ENCODE results near the gene CFAP45. TPM values are rescaled to one million over a fixed set of nuclear protein-coding genes. Genes with fewer than 3 reads are reported as not detected.

The CFAP45 gene
- total and polyA plus RNA-seq, 9 of the 15 experiments (the other 6 are each of a cell fraction or from before 2014, with no cell fraction given), result 0.65 to 2.4 (median 1.5) TPM

GRCh38 chr1:159856576-159856975 is 43.4 kb downstream of the CFAP45 start:
- no peak for FAIRE-seq
- ATAC-seq, result no peak
- 21% methylated on average over 1 of the region's 1 CpG for WGBS (ENCODE audit: insufficient coverage, low coverage, missing lambda C conversion rate)
- no TSS peak for BruUV-seq (replicated peaks)
- H3K9me1 ChIP-seq (ENCODE audit: control insufficient read depth, insufficient read depth, low read length), result no peaks in the 10 kb centered on the region
- H3K9ac ChIP-seq (ENCODE audit: insufficient read depth in 1 of 2, low read depth in 2 of 2, low read length in 2 of 2), result no peak overlapping the region
- H3K27me3 ChIP-seq (ENCODE audit: control insufficient read depth in 2 of 2, insufficient read depth in 2 of 2, low read length in 2 of 2), result peaks cover 0 to 48% of the 10 kb centered on the region in 2 experiments; a peak in 3 of 5 replicates
- no peaks in the 10 kb centered on the region for H3K36me3 ChIP-seq (ENCODE audit: control insufficient read depth, insufficient read depth, low read length)
- H3K27ac ChIP-seq (ENCODE audit: extremely low read depth, low read depth, low read length), result no peak overlapping the region
- H3K4me1 ChIP-seq (replicated peaks in 1 of 2; ENCODE audit: control insufficient read depth in 2 of 2, insufficient read depth in 2 of 2, low read length in 2 of 2), result peaks cover 0 to 13% of the 10 kb centered on the region in 2 experiments; a peak in 2 of 5 replicates
- ChIA-PET POLR2A (interaction anchor here (1.1 kb wide), 1 partner anchor 20 kb away, joined by 3 read pairs; no protein-coding TSS in a partner anchor), CTCF (ENCODE audit: low intra/inter-chr PET ratio) (no interaction called here)
- no peaks in the 10 kb centered on the region for H4K20me1 ChIP-seq (replicated peaks; ENCODE audit: control insufficient read depth, insufficient read depth, low read length)
- intact Hi-C loops (cut with micrococcal nuclease), result no loop called here
- H2AFZ ChIP-seq (ENCODE audit: low read depth, low read length), result no peak overlapping the region
- DNase-seq (ENCODE audit: extremely low read depth in 1 of 4, low spot score in 3 of 4), result no peak
- in situ Hi-C loops (cut with MboI), result no loop called here
- H3K79me2 ChIP-seq (ENCODE audit: control insufficient read depth, insufficient read depth, low read length), result no peaks in the 10 kb centered on the region
- no peak overlapping the region for H3K4me3 ChIP-seq
- H3K9me3 ChIP-seq (replicated peaks; ENCODE audit: control insufficient read depth, insufficient read depth, low read depth, low read length), result no peaks in the 10 kb centered on the region
- no peak overlapping the region for H3K4me2 ChIP-seq (ENCODE audit: insufficient read depth, low read length)
- TF ChIP-seq MEF2D (tag; conservative IDR thresholded peaks at IDR 0.05; ENCODE audit: low read depth) (no peak), EGR1 (conservative IDR thresholded peaks at IDR 0.05) (peak; percentile 24), TFE3 (CRISPR knock-in tag; IDR thresholded peaks at IDR 0.05) (no peak)

GRCh38 chr1:159855709-159856108 is 44.3 kb downstream of the CFAP45 start:
- 77% methylated on average over 19 of the region's 34 CpGs for WGBS (ENCODE audit: insufficient coverage, low coverage, missing lambda C conversion rate)
- in situ Hi-C loops (cut with MboI) (no loop called here), intact Hi-C loops (cut with micrococcal nuclease) (no loop called here)
- Histone ChIP-seq H3K9me1 (ENCODE audit: control insufficient read depth, insufficient read depth, low read length) (no peaks in the 10 kb centered on the region), H3K4me2 (ENCODE audit: insufficient read depth, low read length) (no peak overlapping the region), H3K27ac (ENCODE audit: extremely low read depth, low read depth, low read length) (no peak overlapping the region), H4K20me1 (replicated peaks; ENCODE audit: control insufficient read depth, insufficient read depth, low read length) (no peaks in the 10 kb centered on the region), H3K9me3 (replicated peaks; ENCODE audit: control insufficient read depth, insufficient read depth, low read depth, low read length) (no peaks in the 10 kb centered on the region), H3K36me3 (ENCODE audit: control insufficient read depth, insufficient read depth, low read length) (no peaks in the 10 kb centered on the region), H3K9ac (ENCODE audit: insufficient read depth in 1 of 2, low read depth in 2 of 2, low read length in 2 of 2) (no peak overlapping the region), H3K4me3 (no peak overlapping the region), H3K79me2 (ENCODE audit: control insufficient read depth, insufficient read depth, low read length) (no peaks in the 10 kb centered on the region), H3K4me1 (replicated peaks in 1 of 2; ENCODE audit: control insufficient read depth in 2 of 2, insufficient read depth in 2 of 2, low read length in 2 of 2) (peaks cover 0 to 13% of the 10 kb centered on the region in 2 experiments; a peak in 2 of 5 replicates), H3K27me3 (ENCODE audit: control insufficient read depth in 2 of 2, insufficient read depth in 2 of 2, low read length in 2 of 2) (peaks cover 0 to 39% of the 10 kb centered on the region in 2 experiments; a peak in 2 of 5 replicates), H2AFZ (ENCODE audit: low read depth, low read length) (no peak overlapping the region)
- ChIA-PET CTCF (ENCODE audit: low intra/inter-chr PET ratio) (no interaction called here), POLR2A (interaction anchor here (0.6 kb wide), 1 partner anchor 12 kb away, joined by 3 read pairs; no protein-coding TSS in a partner anchor)
- FAIRE-seq (no peak), ATAC-seq (no peak), DNase-seq (ENCODE audit: extremely low read depth in 1 of 4, low spot score in 3 of 4) (no peak)
- no TSS peak for BruUV-seq (replicated peaks)
- no peak for TF ChIP-seq TAL1 (IDR thresholded peaks at IDR 0.05)
- no peak for TF ChIP-seq TARDBP (IDR thresholded peaks at IDR 0.05)
- no peak for TF ChIP-seq STAT5A (IDR thresholded peaks at IDR 0.05; ENCODE audit: borderline replicate concordance, low read length)
- TF ChIP-seq ZC3H4 (CRISPR knock-in tag; IDR thresholded peaks at IDR 0.05; ENCODE audit: borderline replicate concordance), result no peak
- no peak for TF ChIP-seq HNRNPH1 (optimal IDR thresholded peaks at IDR 0.05; ENCODE audit: low read depth, low read length)
- no peak for TF ChIP-seq NFATC3 (IDR thresholded peaks at IDR 0.05)
- TF ChIP-seq ZNF592 (IDR thresholded peaks at IDR 0.05), result no peak
- TF ChIP-seq MAFF (IDR thresholded peaks at IDR 0.05; ENCODE audit: low read length), result no peak
- no peak for TF ChIP-seq FOXA1 (IDR thresholded peaks at IDR 0.05; ENCODE audit: borderline replicate concordance)
- no peak for TF ChIP-seq SNIP1 (IDR thresholded peaks at IDR 0.05; ENCODE audit: low read depth)

Measured in K562 (cell line).